IMR-90 (cell line): ENCODE measurements around the gene HCK. TPM values are rescaled to one million over a fixed set of nuclear protein-coding genes. Genes with fewer than 3 reads are reported as not detected.

Experiments used
- ATAC-seq: fragments of 200-7000 bp; cut with Tn5 transposase; 2 replicates; pipeline ENCODE4 v1.9.1; 2020; ENCODE audit warnings: low read depth, mild to moderate bottlenecking, moderate library complexity
- BruUV-seq: library from RNA; stranded (reverse); fragments of 400-500 nt; replicated peaks from 2 replicates; lab custom pipeline; 2021; lab: Mats Ljungman, UMichigan
- CTCF ChIA-PET: fragments of 300-600 bp; formaldehyde crosslinking; extraction: SDS; loops from one replicate; lab custom pipeline; 2021; ENCODE audit warnings: antibody characterized with exemption; lab: Yijun Ruan, JAX
- POLR2A ChIA-PET: fragments of 300-600 bp; sonication (Branson Sonifier 250); formaldehyde crosslinking; loops from one replicate; lab custom pipeline; 2022; ENCODE audit warnings: antibody characterized with exemption; ENCODE audit not compliant: unreplicated experiment; lab: Charles Lee
- DNase-seq: peaks from one replicate; pipeline ENCODE4 v3.0.0; 2013
- H2AFZ ChIP-seq: replicated peaks from 2 replicates; pipeline ENCODE3; 2013; ENCODE audit warnings: low read length, mild to moderate bottlenecking; ENCODE audit not compliant: poor library complexity
- H2AK5ac ChIP-seq: 2 replicates; pipeline ENCODE4 v1.6.1; 2013; ENCODE audit warnings: low read depth, low read length, inconsistent platforms
- H2AK9ac ChIP-seq: replicated peaks from 2 replicates; pipeline ENCODE3; 2013; ENCODE audit warnings: mild to moderate bottlenecking, low read depth, low read length, moderate library complexity; ENCODE audit not compliant: poor library complexity
- H2BK120ac ChIP-seq: 2 replicates; pipeline ENCODE4 v1.6.1; 2013; ENCODE audit warnings: low read depth, low read length, inconsistent platforms
- H2BK15ac ChIP-seq: 3 replicates; pipeline ENCODE4 v1.6.1; 2013; ENCODE audit warnings: low read depth, low read length, inconsistent platforms
- H2BK20ac ChIP-seq: 2 replicates; pipeline ENCODE4 v1.6.1; 2013; ENCODE audit warnings: low read depth, mild to moderate bottlenecking, inconsistent platforms, low read length, moderate library complexity
- H2BK5ac ChIP-seq: 2 replicates; pipeline ENCODE4 v1.6.1; 2013; ENCODE audit warnings: mild to moderate bottlenecking, low read depth, low read length, inconsistent platforms; ENCODE audit not compliant: poor library complexity, severe bottlenecking
- H3K14ac ChIP-seq: replicated peaks from 2 replicates; pipeline ENCODE4 v1.6.1; 2013; ENCODE audit warnings: low read depth, low read length, inconsistent platforms
- H3K18ac ChIP-seq: 2 replicates; pipeline ENCODE4 v1.6.1; 2013; ENCODE audit warnings: low read depth, low read length, control low read depth
- H3K23ac ChIP-seq: 2 replicates; pipeline ENCODE4 v1.6.1; 2013; ENCODE audit warnings: low read depth, low read length, inconsistent platforms
- H3K27ac ChIP-seq: 2 replicates; pipeline ENCODE4 v1.5.1; 2013; ENCODE audit warnings: mild to moderate bottlenecking, control low read depth, low read length; ENCODE audit not compliant: insufficient read depth
- H3K27me3 ChIP-seq: 2 replicates; pipeline ENCODE4 v1.6.1; 2013; ENCODE audit warnings: low read length; ENCODE audit not compliant: control insufficient read depth, insufficient read depth
- H3K36me3 ChIP-seq: 2 replicates; pipeline ENCODE4 v1.6.1; 2013; ENCODE audit warnings: low read length, mixed read lengths; ENCODE audit not compliant: control insufficient read depth, insufficient read depth
- H3K4ac ChIP-seq: 2 replicates; pipeline ENCODE4 v1.6.1; 2013; ENCODE audit warnings: low read depth, low read length, inconsistent platforms
- H3K4me1 ChIP-seq: 2 replicates; pipeline ENCODE4 v1.6.1; 2013; ENCODE audit warnings: low read length, mixed read lengths; ENCODE audit not compliant: control insufficient read depth, insufficient read depth
- H3K4me2 ChIP-seq: 2 replicates; pipeline ENCODE4 v1.6.1; 2013; ENCODE audit warnings: low read depth, mild to moderate bottlenecking, control low read depth, low read length, moderate library complexity
- H3K4me3 ChIP-seq: 2 replicates; pipeline ENCODE4 v1.5.1; 2013; ENCODE audit warnings: low read depth, mild to moderate bottlenecking, control low read depth, low read length, moderate library complexity; ENCODE audit not compliant: insufficient read depth
- H3K56ac ChIP-seq: 2 replicates; pipeline ENCODE4 v1.6.1; 2013; ENCODE audit warnings: low read length, inconsistent platforms; ENCODE audit not compliant: insufficient read depth; ENCODE audit errors: extremely low read depth
- H3K79me1 ChIP-seq, 2 experiments: 2 replicates each; pipeline ENCODE4 v1.6.1; 2013; ENCODE audit warnings: low read length in 2 of 2, inconsistent platforms in 1 of 2, low read depth in 1 of 2
- H3K9ac ChIP-seq: 2 replicates; pipeline ENCODE4 v1.6.1; 2013; ENCODE audit warnings: low read depth, low read length, control low read depth
- H3K9me1 ChIP-seq: 2 replicates; pipeline ENCODE4 v1.6.1; 2013; ENCODE audit warnings: low read length, inconsistent platforms; ENCODE audit not compliant: insufficient read depth
- H3K9me3 ChIP-seq: 2 replicates; pipeline ENCODE4 v1.6.1; 2013; ENCODE audit warnings: low read length; ENCODE audit not compliant: control insufficient read depth, insufficient read depth
- H4K20me1 ChIP-seq: 2 replicates; pipeline ENCODE4 v1.6.1; 2013; ENCODE audit warnings: low read length, inconsistent platforms; ENCODE audit not compliant: insufficient read depth
- H4K5ac ChIP-seq: 2 replicates; pipeline ENCODE4 v1.6.1; 2013; ENCODE audit warnings: mild to moderate bottlenecking, low read depth, low read length, control low read depth
- H4K8ac ChIP-seq, 2 experiments: 2 replicates each; pipeline ENCODE4 v1.6.1; 2013; ENCODE audit warnings: low read depth in 2 of 2, low read length in 2 of 2, control low read depth in 1 of 2, inconsistent platforms in 1 of 2
- H4K91ac ChIP-seq: 2 replicates; pipeline ENCODE4 v1.6.1; 2013; ENCODE audit warnings: low read depth, low read length, inconsistent platforms; ENCODE audit not compliant: insufficient read depth
- CHD1 ChIP-seq: IDR thresholded peaks from 2 replicates; pipeline ENCODE4 v1.6.1; 2012; ENCODE audit warnings: low read depth, low read length, improper control_type of control experiment
- RFX5 ChIP-seq: IDR thresholded peaks from 2 replicates; pipeline ENCODE4 v1.8.0; 2012; ENCODE audit warnings: low read depth, mild to moderate bottlenecking, low read length, moderate library complexity
- SMC3 ChIP-seq: fragments of 150-350 bp; IDR thresholded peaks from 2 replicates; pipeline ENCODE4 v1.6.1; 2016; ENCODE audit warnings: low read depth, mild to moderate bottlenecking, antibody characterized with exemption, low read length, moderate library complexity
- WGBS, 2 experiments: methylation state at CpG; one replicate each; pipeline versions ENCODE4 v1.1.5 to v1.1.7; 2013; ENCODE audit warnings: missing lambda C conversion rate in 2 of 2; ENCODE audit not compliant: insufficient read length in 1 of 2; ENCODE audit errors: extremely low coverage in 2 of 2; 5-methylcytosine and 5-hydroxymethylcytosine counted together
- dilution Hi-C: fragments of 300-500 bp; cut with HindIII; formaldehyde crosslinking; loops from one replicate; pipeline ENCODE4 v1.14.3; 2018; ENCODE audit warnings: low sequenced_read_pairs; ENCODE audit not compliant: unreplicated experiment
- in situ Hi-C: fragments of 300-500 bp; cut with MboI; formaldehyde crosslinking; loops from 3 replicates; pipeline ENCODE4 v1.14.3; 2019; ENCODE audit warnings: low sequenced_read_pairs, inconsistent platforms, mixed read lengths
- intact Hi-C: fragments of 100-400 bp; cut with micrococcal nuclease; formaldehyde crosslinking; loops from 2 replicates; pipeline ENCODE4 v1.10.0; 2022
- polyA plus RNA-seq, 3 experiments: library from polyadenylated mRNA; depleted of rRNA; stranded (reverse); fragments of >200 nt; gene quantifications; 2 replicates each; pipeline ENCODE4 v1.2.3, GENCODE V29; 2012; ENCODE audit warnings: low replicate concordance in 1 of 3
- total RNA-seq: library from RNA; depleted of rRNA; stranded (reverse); fragments of >200 nt; gene quantifications from 2 replicates; pipeline ENCODE4 v1.2.3, GENCODE V29; 2012
- TF ChIP-seq, protein P1 (sequence below): conservative IDR thresholded peaks from 2 replicates; pipeline ENCODE4 v1.5.1; 2012; ENCODE audit warnings: mild to moderate bottlenecking, low read depth, low read length, improper control_type of control experiment

The HCK gene
- total and polyA plus RNA-seq, 2 of the 4 experiments (the other 2 are of a cell fraction) = not detected

DNA sequence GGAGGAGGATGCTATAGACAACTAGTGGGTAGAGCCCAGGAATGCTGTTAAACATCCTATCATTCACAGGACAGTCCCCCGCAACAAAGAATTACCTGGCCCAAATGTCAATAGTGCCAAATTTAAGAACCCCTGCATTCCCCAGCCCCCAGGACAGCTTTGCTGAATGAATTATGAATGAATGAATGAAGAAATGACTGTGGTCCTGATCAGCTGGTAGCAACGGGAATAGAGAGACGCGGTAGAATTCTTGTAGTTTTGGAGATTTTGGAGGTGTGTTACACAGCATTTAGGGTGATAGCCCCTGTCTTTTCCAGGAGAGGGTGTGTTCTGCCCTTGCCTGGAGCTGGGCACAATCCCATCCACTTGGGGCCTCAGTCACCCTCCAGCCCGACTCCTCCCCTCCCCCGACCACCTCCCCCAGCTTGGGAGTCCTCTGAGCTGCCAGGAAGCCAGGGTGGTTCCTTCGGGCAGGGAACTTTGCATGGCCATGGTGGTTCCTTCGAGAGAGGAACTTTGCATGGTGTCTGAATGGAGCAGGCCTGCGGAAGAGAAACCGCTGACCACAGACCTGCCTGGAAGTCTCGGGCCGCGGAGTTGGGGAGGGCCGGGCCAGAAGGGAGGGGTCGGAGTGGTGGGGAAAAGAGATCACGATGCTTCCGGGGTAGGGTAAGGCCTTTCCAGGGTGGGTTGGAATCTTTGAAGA is 1.0 kb upstream of the HCK start:
- no peaks in the 10 kb centered on the region for H3K9me1 ChIP-seq
- in situ Hi-C loops = no loop called here
- H4K91ac ChIP-seq = no peak overlapping the region
- H3K4me3 ChIP-seq = no peak overlapping the region
- ChIA-PET CTCF (no interaction called here), POLR2A (no interaction called here)
- no peak overlapping the region for H4K8ac ChIP-seq
- no peak overlapping the region for H4K5ac ChIP-seq
- H3K4me1 ChIP-seq = no peaks in the 10 kb centered on the region
- no peak overlapping the region for H2BK120ac ChIP-seq
- H2BK15ac ChIP-seq = no peak overlapping the region
- no peak overlapping the region for H3K4me2 ChIP-seq
- intact Hi-C loops = no loop called here
- peaks cover 58% of the 10 kb centered on the region for H3K27me3 ChIP-seq
- no peak overlapping the region for H2AK5ac ChIP-seq
- ATAC-seq (no peak), DNase-seq (no peak)
- no peaks in the 10 kb centered on the region for H4K20me1 ChIP-seq
- no peak overlapping the region for H3K56ac ChIP-seq
- 4% methylated on average over 5 of the region's 17 CpGs; no CpG with 5 or more reads in 1 of the 2 experiments for WGBS, 2 experiments
- no peak overlapping the region for H3K14ac ChIP-seq
- no peaks in the 10 kb centered on the region for H3K79me1 ChIP-seq
- H2AK9ac ChIP-seq = no peak overlapping the region
- no peak overlapping the region for H3K23ac ChIP-seq
- H3K4ac ChIP-seq = no peak overlapping the region
- no peak overlapping the region for H3K27ac ChIP-seq
- H2AFZ ChIP-seq = no peak overlapping the region
- dilution Hi-C loops = no loop called here
- TF ChIP-seq RFX5 = no peak
- no peak for TF ChIP-seq CHD1
- no peak for TF ChIP-seq SMC3
- TF ChIP-seq, protein P1, sequence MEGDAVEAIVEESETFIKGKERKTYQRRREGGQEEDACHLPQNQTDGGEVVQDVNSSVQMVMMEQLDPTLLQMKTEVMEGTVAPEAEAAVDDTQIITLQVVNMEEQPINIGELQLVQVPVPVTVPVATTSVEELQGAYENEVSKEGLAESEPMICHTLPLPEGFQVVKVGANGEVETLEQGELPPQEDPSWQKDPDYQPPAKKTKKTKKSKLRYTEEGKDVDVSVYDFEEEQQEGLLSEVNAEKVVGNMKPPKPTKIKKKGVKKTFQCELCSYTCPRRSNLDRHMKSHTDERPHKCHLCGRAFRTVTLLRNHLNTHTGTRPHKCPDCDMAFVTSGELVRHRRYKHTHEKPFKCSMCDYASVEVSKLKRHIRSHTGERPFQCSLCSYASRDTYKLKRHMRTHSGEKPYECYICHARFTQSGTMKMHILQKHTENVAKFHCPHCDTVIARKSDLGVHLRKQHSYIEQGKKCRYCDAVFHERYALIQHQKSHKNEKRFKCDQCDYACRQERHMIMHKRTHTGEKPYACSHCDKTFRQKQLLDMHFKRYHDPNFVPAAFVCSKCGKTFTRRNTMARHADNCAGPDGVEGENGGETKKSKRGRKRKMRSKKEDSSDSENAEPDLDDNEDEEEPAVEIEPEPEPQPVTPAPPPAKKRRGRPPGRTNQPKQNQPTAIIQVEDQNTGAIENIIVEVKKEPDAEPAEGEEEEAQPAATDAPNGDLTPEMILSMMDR = no peak
- H3K18ac ChIP-seq = no peak overlapping the region
- BruUV-seq = no TSS peak
- H3K9ac ChIP-seq = no peak overlapping the region
- no peak overlapping the region for H2BK20ac ChIP-seq
- no peak overlapping the region for H2BK5ac ChIP-seq
- H3K36me3 ChIP-seq = no peaks in the 10 kb centered on the region
- H3K9me3 ChIP-seq = peaks cover 7% of the 10 kb centered on the region
